HG02623 (cell line): Measurements from ENCODE around the gene NPAS2.

Experiments used
- ATAC-seq: cut with Tn5 transposase; IDR thresholded peaks from one replicate; pipeline ENCODE4 v1.9.1; 2021; ENCODE audit warnings: moderate library complexity; ENCODE audit not compliant: unreplicated experiment

NPAS2 gene

DNA sequence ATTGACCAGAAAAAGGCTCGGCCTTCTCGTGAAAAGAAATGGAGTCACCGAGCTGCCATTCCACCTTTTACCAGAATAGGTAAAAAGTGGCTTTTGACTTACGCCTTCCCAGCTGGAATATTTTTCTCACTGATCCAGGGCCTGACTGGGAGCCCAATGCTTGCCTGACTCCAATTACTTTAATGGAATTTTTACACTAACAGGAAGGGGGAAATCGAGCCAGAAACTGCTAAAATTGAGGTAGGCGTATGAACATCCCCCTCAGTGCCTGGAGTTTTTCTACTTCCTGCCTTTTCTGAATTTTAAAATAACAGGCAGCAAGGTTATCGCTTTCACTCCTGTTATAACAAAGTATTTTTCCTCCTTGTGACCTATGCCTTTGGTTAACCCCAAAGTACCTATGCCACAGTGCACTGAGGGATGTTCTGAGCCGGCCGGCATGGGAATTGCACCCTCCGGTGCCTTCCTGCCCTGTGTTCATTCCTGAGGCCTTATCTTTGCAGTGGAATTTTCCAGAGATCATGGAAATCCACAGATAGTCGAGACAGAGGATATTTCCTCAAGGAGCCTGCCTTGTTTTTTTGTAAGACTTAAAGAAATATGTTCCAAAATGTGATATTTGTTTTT is 163.9 kb downstream of the NPAS2 start:
- ATAC-seq = no peak

DNA sequence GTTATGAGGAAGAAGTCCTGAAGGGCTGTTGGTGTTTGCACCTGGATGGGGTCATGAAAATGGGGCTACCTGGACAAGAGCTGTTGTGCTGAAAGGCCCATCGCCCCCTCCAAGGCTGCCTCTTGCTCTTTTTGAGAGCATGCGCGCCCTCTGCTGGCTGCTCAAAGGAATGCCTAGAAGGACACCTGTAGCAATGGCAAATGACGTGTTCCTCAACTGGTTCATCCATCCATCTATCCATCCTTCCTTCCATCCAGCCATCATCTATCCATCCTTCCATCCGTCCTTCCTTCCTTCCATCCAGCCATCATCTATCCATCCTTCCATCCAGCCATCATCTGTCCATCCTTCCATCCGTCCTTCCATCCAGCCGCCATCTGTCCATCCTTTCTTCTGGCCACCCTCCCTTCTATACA is 165.0 kb downstream of the NPAS2 start:
- ATAC-seq = peak; percentile 66

DNA sequence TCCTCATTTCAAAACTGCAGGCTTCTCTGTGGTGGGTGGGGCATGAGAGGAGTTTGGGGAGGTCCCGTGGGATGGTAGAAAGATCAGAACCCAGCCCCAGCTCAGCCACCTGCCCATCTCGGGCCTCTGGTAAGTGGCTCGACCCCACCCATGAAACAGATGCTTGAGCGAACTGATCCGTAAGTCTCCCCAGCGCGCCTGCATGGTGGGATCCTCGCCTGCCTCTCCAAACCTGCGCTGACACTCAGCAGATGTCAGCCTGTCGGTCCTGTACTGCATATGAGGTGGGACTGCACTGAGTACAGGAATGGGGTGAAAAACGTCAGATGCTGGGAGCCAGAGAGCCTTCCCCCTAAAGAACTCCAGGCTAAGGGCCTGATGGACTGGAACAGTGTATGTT is 166.2 kb downstream of the NPAS2 start:
- no peak for ATAC-seq

DNA sequence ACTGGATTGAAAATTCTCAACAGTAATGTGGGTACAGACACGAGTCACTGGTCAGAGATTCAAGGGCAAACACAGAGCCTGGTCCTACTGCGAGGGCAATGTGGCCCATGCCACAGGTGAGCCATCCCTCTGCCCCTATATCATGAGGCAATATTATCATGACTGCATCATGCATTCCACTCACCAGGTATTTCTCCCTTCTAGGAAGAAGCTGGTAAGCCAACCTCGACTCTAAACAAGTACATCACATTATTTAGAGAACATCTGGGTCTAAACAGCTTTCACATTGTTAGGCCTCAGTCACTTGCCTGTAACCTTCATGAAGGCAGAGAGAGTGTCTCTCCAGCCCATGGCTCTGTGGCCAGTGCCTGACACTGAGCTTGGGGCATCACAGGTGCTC is 167.6 kb downstream of the NPAS2 start:
- ATAC-seq = no peak

DNA sequence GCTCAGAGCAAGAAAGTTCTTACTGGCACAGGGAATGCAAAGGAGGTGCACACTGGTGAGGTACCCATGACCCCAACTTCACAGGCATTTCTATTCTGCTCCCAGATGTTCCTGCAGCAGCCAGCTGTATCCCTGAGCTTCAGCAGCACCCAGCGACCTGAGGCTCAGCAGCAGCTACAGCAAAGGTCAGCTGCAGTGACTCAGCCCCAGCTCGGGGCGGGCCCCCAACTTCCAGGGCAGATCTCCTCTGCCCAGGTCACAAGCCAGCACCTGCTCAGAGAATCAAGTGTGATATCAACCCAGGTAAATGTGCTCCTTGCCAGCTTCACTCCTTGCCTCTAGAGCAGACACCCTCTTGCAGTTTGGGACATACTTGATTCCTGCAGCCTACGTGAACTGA is 168.0 kb downstream of the NPAS2 start:
- ATAC-seq = no peak

DNA sequence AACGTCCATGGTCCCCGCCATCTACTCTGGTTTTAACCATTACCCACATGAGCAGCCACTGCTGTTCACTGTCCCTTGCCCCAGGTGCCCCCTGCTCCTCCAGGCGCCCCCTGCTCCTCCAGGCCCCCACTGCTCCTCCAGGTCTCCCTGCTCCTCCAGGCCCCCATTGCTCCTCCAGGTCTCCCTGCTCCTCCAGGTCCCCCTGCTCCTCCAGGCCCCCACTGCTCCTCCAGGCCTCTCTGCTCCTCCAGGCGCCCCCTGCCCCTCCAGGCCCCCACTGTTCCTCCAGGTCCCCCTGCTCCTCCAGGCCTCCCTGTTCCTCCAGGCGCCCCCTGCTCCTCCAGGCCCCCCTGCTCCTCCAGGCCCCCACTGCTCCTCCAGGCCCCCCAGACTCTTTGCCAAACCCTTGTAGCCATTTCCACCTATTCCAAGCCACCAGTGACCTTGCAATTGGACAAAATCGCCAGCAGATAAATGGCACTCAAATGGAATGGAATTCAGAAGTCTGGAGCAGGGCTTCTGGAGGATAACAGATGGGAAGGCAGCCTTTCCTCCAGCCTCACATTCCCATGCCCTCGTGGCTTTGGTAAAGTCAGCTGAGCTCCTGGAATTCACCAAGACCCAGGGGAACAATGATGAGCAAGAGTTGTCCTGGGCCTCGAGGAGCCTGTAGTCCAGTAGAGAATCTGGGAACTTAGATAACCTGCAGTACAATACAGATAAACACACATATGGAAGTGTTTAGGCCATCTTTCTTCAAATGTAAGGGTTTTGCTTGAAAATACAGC is 168.9 kb downstream of the NPAS2 start:
- ATAC-seq = no peak

DNA sequence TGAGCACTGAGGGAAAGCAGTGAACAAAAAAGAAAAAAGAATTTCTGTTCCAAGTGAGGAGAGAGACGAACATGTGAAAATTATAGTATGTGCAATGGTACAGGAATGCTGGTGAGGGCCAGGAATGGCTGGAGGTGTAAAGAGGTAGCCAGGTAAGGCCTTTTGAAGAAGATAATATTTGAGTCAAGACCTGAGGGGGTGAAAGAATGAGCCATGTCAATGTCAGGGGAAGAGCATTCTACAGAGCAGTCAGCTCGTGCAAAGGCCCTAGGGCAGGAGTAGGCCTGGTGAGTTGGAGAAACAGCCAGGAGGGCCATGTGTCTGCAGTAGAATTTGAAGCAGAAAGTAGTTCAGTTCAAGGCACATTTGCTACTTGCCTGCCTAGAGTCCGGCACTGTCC is 169.7 kb downstream of the NPAS2 start:
- no peak for ATAC-seq

DNA sequence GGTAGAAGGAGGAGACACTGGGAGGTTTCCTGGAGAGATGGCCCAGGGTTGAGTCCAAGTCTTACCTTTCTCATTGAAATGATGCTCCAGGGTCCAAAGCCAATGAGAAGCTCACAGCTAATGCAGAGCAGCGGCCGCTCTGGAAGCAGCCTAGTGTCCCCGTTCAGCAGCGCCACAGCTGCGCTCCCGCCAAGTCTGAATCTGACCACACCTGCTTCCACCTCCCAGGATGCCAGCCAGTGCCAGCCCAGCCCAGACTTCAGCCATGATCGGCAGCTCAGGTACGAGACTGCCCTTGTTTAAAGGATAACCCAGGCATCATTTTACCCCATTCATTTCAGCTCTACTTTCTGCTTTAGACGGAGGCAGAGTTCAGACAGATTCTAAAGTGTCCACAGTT is 170.2 kb downstream of the NPAS2 start:
- ATAC-seq = no peak

DNA sequence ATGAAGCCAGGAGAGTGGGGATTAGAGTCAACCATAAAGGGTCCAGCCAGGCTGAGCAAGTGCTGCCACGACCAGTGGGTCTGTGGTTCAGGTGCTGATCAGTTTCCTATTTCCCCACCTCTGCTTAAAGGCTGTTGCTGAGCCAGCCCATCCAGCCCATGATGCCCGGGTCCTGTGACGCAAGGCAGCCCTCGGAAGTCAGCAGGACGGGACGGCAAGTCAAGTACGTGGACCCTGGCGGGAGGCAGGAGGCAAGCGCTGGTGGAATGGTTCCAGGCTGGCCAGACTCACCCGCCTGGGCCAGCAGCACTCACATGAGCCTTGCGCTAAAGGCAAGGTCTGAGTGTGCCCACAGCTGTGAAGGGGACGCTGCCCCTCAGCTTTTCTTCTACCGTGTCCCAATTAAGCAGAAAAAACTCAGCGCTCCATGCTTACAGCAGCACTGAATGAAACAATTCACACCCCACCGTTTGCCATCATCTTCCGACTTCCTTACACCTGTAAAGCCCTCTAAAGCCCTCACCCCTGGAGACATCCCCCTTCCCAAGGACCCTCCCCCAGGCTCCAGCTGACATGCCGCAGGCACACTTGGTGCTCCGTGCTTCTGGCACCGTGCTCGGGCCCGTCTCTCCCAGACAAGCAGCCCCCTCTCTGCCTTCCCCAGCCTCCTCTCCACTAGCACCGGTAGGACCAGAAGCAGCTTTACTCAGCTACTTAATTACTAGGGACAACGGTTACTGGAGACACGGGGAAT is 170.9 kb downstream of the NPAS2 start:
- ATAC-seq = no peak

DNA sequence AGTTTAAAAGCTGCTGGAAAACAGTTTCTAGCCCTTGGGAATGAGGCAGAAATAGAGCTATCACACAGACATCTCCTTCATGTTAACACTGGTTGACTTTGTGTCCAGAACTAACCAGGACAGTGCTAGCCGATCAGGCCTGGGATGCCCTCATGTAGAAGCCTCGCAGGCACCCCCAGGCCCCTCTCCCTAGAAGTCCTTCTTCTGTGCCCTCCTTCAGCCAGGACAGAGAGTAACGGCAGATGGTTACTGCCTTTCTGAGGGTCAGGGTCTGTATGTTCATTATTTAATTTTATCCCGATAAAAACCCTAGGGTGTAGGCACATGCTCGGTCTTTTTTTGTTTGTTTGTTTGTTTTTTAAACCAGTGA is 171.4 kb downstream of the NPAS2 start:
- ATAC-seq = no peak

DNA sequence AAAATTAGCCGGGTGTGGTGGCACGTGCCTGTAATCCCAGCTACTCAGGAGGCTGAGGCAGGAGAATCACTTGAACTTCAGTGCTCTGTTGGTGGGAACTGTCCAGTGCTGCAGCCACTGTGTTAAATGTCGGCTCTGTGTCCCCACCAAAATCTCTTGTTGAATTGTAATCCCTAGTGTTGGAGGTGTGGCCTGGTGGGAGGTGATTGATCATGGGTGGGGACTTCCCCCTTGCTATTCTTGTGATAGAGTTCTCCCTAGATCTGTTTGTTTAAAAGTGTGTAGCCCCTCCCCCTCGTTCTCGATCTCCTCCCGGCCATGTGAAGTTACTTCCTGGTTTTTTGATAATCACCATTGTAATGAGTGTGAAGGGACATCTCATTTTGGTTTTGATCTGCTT is 172.3 kb downstream of the NPAS2 start:
- no peak for ATAC-seq

DNA sequence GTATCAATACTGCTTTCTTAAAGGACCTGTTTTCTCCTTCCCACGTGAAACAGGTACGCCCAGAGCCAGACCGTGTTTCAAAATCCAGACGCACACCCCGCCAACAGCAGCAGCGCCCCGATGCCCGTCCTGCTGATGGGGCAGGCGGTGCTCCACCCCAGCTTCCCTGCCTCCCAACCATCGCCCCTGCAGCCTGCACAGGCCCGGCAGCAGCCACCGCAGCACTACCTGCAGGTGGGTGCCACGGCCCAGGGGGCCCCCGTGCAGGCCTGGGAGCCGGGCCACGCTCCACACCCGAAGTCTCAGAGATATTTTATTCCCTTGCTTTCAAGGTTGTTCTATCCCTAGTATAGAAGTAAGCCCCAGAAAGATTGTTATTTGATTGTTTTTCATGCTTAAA is 173.4 kb downstream of the NPAS2 start:
- no peak for ATAC-seq

DNA sequence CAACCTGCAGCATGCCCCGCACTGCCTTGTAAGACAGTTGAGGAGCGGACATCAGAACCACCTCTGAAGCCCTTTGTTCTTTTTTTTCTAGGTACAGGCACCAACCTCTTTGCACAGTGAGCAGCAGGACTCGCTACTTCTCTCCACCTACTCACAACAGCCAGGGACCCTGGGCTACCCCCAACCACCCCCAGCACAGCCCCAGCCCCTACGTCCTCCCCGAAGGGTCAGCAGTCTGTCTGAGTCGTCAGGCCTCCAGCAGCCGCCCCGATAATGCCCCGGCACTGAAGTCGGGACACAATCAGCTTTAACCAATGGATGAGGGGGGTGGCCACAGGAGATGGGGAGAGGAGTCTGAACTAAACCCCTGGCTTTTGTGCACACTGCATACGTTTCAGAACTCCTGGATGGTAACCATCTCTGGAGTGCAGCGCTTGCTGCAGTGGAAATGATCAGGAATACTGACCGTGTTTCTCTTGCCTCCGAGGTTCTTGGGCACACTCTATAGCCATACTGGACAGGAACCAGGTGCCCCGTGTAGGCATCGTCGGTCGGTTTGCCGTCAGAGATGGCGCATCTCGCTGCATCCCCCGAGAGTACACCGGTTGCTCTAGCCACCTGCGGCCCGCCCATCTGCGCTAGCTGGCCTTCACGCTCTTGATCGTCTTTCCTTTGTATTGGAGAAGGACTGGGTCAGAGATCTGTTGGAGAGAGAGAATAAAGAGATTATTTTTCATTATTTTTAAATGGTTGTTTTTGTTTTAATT is 175.6 kb downstream of the NPAS2 start:
- ATAC-seq = no peak

DNA sequence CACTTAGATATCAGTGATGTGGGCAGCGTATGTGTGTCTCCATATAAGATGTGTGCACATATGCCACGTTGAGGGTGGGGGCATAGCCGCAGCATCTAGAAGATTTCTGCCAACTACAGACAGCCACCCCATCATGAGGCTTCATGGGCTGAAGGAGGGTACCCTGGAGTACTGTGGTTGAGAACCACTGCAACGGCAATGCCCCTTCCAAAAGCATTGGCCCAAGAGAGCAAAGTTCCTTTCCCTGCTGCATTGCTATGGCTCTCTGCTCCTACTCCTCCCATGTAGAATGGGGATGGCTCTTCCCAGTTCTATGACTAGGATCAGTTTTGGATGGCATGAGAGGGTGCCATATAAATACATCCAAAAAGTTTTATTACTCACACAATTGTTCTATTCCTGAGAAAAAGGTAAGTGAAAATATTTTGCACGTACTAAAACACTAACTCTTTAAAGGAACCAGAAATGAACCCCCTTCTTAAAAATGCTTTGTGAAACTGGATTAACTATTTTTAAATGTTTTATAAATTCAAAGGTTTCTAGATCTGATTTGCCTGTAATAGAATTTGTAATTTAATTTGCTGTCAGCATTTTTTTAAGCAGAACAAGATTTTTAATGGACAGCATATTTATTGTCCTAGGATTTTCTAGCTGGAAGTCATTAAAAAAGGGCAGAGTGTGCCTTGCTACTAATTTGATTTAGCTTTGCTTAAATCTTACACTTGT is 177.7 kb downstream of the NPAS2 start:
- ATAC-seq = no peak

DNA sequence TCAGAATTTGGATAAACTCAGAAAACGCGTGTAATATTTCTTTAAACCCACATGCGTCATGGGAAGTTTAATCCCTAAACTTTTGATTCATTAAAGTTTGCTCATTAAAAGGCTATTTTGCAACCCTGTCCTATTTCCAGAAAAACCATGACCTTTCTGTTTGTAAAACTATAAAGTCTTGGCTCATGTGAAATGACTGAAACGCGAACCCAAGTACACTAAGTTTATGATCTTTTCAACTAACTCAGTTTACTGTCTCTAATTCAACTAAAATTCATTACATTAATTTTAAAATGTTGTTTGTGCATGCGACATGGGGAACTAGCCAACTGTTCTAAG is 178.3 kb downstream of the NPAS2 start:
- ATAC-seq = no peak

DNA sequence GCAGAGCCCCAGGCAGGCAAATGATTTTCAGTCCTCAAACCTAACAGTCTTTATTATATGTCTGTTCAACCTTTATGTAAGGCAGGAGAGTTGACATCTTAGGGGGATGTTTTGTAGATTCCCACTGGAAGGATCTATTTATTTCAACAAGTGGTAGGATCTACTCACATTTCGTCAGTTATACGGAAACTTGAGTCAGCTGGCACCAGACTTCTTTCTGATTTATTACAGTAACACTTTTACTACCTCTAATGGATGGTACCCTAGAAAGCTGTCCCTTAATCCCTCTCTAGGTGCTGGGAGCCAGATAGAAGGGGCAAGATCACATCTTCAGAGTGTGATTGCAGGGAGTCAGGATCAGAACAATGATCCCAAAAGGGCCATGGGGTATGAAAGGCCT is 180.1 kb downstream of the NPAS2 start:
- no peak for ATAC-seq

DNA sequence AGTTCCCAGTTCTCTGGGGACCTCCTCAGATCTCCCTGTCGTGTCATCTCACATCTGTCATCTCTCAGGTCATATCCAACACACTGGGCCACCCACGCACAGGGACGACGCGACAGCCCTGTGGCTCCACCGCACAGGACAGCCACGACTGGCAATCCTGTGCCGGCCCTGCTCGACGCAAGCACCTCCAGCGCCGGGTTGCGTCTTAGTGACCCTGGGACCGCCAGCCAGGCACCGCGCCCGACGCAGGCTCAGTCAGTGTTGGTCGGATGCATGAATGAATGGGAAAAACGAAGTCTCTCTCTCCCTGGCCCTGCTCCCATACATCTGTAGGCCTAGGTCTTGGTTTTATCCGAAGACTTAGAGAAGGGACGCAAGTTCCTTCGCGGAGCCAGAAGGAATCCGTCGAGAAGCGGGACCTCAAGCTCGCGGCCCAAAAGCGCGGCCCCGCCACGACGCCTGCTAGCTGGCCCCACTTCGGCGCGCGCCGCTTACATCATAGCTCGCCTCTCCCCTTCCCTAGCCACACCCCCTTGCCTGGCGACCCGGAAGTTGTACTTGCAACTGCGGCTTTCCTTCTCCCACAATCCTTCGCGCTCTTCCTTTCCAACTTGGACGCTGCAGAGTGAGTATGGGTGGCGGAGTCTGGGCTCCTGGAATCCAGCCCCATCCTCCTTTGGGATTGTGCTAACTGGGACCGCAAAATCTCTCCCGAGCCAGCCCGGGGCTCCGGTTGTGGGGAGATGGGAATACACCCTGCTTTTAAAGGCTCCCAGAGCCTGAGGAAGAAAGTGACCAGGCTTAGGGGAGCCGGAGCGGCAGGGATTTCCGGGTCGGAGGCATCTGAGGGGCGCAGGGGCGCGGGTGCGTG is 182.0 kb downstream of the NPAS2 start, which contains the start of gene RPL31:
RPL31 (plus strand) TSS at position 599 of the 871 bp plus-strand sequence. CDS start 413 bp downstream, outside the sequence.
- ATAC-seq = peak; percentile 97

DNA sequence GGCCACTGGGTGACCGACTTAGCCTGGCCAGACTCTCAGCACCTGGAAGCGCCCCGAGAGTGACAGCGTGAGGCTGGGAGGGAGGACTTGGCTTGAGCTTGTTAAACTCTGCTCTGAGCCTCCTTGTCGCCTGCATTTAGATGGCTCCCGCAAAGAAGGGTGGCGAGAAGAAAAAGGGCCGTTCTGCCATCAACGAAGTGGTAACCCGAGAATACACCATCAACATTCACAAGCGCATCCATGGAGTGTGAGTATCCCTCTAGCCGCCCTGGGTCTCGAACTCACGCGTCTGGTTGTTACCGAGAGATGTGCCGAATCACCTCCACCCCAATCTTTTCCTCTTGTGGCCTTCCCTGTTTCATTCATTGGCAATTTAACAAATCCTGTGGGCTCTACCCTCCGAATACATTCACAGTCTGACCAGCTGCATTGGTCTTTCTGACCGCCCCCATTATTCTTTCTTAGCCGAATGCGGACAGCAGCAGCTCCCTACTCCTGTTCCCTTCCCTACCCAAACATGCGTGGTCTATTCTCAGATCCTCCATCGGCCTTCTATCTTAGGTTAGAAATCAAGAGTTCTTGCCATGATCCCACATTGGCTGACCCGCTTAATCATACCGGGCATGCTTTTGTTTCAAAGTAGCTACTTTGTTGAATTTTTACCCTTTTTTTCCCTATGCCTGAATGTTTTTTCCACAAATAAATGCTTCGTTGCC is 182.8 kb downstream of the NPAS2 start:
- ATAC-seq = no peak

DNA sequence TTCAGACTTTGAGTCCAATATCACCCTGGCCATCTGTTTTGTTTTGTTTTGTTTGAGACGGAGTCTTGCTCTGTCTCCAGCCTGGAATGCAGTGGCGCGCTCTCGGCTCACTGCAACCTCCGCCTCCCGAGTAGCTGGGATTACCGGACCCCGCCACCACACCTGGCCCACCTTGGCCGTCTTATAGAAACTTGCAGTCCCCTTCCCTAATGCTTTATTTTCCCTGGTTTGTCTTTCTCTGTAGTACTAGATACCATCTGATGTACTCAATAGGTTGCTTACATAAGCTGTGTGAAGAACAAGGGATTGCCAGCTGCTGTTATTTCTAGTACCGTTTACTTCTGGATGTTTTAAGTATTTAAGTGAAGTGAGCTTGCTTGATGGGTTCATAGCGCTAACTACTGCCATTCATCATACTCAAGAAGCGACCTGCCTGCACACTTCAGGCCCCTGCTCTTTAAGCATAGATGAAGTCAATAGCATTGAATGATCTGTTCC is 183.4 kb downstream of the NPAS2 start:
- ATAC-seq = no peak
